NCI-H187 treated with DMSO at 0.1 percent for 48 hours (cell line): ENCODE results near the gene FBXL15.

Experiments used
- DNase-seq: peaks from one replicate; lab custom pipeline; 2025; lab: John Stamatoyannopoulos, UW

Gene FBXL15

DNA sequence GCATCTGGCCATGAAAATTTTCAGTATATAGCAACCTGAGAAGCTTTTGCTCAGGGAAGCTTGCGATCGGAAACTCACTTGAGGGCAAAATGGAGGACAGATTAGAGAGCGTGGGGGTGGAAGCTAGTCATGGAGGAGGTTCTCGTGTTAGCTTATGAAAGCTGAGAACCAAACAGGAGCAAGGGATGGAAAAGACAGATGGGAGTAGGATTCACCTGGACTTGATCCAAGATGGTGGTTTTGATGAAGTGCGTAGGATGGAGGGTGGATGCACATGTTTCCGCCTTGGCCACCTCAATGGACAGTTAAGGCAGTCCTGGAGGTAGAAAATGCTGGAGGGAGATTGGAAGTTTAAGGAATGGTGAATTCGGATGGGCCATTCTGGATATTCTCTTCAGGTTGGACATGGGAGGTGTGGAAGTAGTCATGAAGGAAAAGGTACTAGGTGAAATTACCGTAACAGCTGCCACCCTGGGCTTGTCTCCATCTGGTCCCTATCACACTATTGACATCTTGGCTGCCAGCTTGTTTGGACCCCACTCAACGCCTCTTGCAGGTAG lies 37.0 kb downstream of the FBXL15 start:
- DNase-seq: no peak

DNA sequence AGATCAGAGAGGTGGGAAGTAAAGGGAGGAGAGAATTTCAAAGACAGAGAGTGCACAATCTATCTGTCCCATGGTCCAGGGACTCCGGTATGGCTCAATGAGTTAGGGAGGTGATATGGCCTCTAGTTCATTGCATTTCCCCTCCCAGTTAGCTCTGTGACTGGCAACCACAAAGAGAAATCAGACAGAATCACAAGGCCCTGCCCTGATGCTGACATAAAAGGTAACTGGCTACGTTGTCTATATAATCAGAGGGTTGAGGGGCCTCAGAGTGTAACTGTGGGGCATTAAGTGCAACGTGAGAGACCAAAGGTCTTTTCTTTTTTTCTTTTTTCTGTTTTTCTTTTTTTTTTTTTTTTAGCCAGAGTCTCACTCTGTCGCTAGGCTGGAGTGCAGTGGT lies 38.0 kb downstream of the FBXL15 start:
- DNase-seq: no peak

DNA sequence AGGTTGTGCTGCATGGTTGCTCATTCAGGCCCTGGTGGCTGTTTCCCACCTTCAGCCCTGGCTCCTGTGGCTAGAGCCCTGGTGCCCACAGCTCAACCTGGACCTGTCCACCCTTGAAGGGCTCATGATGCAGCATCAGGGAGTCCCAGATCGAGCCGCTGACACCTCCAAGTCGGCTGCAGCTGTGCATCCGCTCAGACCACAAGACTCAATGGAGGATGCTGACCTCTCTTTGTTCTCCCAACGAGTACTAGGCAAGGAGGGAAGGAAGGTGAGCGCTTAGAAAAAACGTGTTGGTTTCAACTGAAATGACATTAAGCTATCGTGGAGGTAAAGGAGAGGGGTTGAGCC lies 40.2 kb downstream of the FBXL15 start:
- no peak for DNase-seq

DNA sequence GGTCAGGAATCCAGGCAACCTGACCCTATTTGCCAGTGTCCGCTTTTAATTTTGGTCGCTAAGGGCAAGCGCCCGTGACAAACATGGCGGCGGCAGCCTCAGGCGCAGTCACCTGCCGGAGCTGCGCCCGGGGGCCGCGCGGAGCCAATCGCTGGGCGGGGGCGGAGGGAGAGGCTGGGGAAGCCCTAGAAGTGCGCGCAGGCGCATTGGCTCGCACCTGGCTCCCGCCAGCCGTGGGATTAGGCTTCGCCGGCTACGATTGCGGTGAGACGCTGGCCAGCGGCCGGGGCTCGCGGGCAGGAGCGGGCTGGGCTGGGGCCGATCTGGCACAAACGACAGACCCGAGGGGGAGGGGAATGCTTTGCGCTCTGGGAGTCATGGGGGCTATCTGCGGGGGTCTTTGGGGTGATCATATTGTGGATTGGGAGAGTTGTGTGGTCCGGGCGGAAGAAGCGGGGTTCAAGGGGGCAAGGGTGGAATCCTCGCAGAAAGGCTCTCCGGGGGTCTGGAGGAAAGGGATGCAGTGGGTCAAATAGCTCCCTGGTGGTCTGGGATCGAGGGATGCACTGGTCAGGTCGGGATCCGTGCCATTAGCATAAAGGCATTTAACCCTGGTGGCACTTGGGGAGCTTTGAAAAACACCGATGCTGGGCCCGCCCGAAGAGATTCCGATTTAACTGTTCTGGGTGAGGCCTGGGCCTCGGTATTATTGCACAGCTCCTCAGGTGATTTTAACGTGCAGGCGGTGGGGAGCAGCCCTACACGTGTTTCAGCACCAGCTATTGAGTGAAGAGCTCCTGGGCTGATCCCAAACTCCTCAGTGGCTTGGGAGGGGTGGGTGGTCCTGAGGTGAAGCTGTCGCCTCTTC lies 40.8 kb downstream of the FBXL15 start:
- DNase-seq: peak; percentile 34

GRCh38 chr10:102462512-102463054 lies 41.9 kb downstream of the FBXL15 start:
- DNase-seq: no peak

GRCh38 chr10:102463983-102464382 lies 43.3 kb downstream of the FBXL15 start:
- DNase-seq: no peak

GRCh38 chr10:102465466-102465865 lies 44.8 kb downstream of the FBXL15 start:
- no peak for DNase-seq

DNA sequence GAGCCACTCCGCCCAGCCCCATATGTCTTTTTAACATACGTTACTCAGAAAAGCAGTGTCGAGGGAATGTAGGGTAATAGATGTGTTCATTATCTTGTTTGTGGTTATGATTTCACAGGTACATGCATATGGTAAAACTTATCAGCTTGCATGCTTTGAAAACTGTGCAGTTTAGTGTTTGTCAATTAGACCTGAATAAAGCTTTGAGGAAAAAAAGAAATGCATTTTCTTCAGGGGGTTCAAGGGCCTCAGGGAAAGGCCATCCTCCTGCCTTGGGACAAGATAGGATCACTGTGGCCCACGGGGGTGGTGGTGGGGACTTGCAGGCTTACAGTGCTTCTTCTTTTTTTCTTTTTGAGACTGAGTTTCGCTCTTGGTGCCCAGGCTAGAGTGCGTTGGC lies 46.7 kb downstream of the FBXL15 start:
- DNase-seq: no peak

DNA sequence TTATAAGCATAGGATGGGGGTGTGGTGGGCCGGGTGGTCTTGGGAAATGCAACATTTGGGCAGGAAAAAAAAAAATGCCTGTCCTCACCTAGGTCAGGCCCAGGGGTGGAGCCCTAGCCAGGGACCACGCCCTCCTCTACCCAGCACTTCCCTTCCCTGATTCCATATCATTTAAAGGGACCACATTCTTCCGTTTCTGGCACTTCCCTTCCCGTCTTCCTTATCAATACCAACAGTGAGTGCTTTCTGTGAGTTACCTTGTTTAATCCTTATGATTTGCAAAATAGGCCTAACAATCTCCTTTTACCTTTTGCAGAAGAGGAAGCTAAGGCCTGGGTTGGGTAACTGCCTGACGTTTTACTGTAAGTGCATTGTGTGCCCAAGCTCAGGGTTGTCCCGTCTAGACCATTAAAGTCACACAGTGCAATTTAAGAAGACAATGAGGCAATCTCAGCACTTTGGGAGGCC lies 47.4 kb downstream of the FBXL15 start:
- DNase-seq: no peak

- no peak for DNase-seq
Measured at GRCh38 chr10:102468683-102469082, 48.0 kb downstream of the FBXL15 start.

DNA sequence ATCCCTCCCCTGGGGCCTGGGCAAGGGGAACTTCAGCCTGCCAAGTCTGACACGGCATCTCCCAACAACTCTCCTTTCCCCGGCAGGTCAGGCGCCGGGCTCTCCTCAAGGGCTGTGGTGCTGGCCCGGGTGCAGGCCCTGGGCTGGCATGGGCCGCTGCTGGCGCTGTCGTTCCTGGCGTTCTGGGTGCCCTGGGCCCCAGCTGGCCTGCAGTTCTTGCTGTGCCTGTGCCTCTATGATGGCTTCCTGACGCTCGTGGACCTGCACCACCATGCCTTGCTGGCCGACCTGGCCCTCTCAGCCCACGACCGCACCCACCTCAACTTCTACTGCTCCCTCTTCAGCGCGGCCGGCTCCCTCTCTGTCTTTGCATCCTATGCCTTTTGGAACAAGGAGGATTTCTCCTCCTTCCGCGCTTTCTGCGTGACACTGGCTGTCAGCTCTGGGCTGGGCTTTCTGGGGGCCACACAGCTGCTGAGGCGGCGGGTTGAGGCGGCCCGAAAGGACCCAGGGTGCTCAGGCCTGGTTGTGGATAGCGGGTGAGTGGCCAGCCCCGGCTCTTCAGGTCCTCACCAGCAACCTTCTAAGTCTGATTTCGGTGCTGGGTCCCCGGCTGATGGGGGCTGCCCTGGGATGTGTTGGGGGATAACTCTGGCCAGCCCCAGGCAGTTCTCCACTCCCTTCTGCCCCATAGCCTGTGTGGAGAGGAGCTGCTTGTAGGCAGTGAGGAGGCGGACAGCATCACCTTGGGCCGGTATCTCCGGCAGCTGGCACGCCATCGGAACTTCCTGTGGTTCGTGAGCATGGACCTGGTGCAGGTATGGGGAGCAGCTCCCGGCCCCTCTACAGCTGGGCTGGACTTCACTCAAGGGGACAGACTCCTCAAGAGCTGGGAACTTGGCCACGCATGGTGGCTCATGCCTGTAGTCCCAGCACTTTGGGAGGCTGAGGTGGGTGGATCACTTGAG lies 50.2 kb downstream of the FBXL15 start:
- DNase-seq: no peak
